ENCODE results near the gene BRD8. TPM values are rescaled to one million over a fixed set of nuclear protein-coding genes. Genes with fewer than 3 reads are reported as not detected.

BRD8 gene
- total RNA-seq, 1 experiment from 2014 or later, result 80.8 TPM

DNA sequence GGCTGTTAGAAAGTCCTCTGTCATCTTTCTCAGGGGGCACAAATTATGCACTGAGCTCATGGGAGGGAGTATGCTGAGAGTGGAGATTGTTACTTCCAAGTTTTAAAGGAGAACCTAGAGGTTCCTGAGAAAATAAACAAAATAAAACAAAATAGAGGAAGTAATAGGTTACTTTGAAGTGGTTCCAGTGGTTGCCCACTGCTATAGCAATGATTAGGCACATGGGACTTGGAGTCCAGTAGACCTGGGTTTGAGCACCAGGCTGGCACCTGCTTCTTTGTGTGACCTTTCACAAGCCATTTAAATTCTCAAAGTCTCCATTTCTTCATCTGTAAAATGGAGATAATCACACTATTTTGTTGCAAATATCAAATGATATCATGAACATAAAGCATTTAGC lies 48.5 kb upstream of the BRD8 start:
- BruUV-seq (replicated peaks), result no TSS peak
- no peak for ATAC-seq

More for the DNA sequence above, 48.5 kb upstream of the BRD8 start:
- ChIA-PET POLR2A (no interaction called here), CTCF (no interaction called here), RAD21 (ENCODE audit: low non-redundant PET in 1 of 2, low total read pairs in 2 of 2, uncharacterized antibody in 2 of 2, unreplicated experiment in 2 of 2) (no interaction called here)
- no peaks in the 10 kb centered on the region for H3K79me2 ChIP-seq (ENCODE audit: insufficient read depth, low read length)
- H3K27ac ChIP-seq (ENCODE audit: low read depth, low read length), result no peak overlapping the region
- DNase-seq (ENCODE audit: low read depth, low spot score), result no peak
- intact Hi-C loops (cut with micrococcal nuclease), result no loop called here
- no peak overlapping the region for H3K4me2 ChIP-seq (ENCODE audit: low read length)
- H4K20me1 ChIP-seq (ENCODE audit: insufficient read depth), result no peaks in the 10 kb centered on the region
- H3K27me3 ChIP-seq (ENCODE audit: insufficient read depth, low read length), result no peaks in the 10 kb centered on the region
- H2AFZ ChIP-seq (ENCODE audit: low read depth, low read length, poor library complexity, severe bottlenecking), result no peak overlapping the region
- no peak overlapping the region for H3K9ac ChIP-seq (ENCODE audit: low read length)
- peaks cover 0 to 4% of the 10 kb centered on the region in 2 experiments; a peak in 2 of 4 replicates for H3K4me1 ChIP-seq (ENCODE audit: control insufficient read depth in 1 of 2, insufficient read depth in 2 of 2, low read length in 2 of 2)
- peaks cover 5 to 8% of the 10 kb centered on the region in 2 experiments; a peak in 3 of 4 replicates for H3K9me3 ChIP-seq (ENCODE audit: control insufficient read depth in 1 of 2, insufficient read depth in 1 of 2, low read depth in 1 of 2, low read length in 2 of 2)
- H3K9me2 ChIP-seq (ENCODE audit: insufficient read depth), result no peaks in the 10 kb centered on the region
- no peaks in the 10 kb centered on the region for H3K36me3 ChIP-seq (ENCODE audit: control insufficient read depth in 1 of 2, insufficient read depth in 2 of 2, low read length in 2 of 2)
- no peak overlapping the region for H3K4me3 ChIP-seq (replicated peaks in 1 of 2; ENCODE audit: low read depth in 1 of 2, low read length in 2 of 2)
- TF ChIP-seq SP1 (IDR thresholded peaks at IDR 0.05; ENCODE audit: low read depth), result no peak
- no peak for TF ChIP-seq POLR2AphosphoS5 (IDR thresholded peaks at IDR 0.05; ENCODE audit: low read depth, low read length)
- no peak for TF ChIP-seq SRF (IDR thresholded peaks at IDR 0.05; ENCODE audit: low read depth)
- no peak for TF ChIP-seq EGR1 (IDR thresholded peaks at IDR 0.05; ENCODE audit: low read depth)
- TF ChIP-seq CBX3 (IDR thresholded peaks at IDR 0.05; ENCODE audit: low read depth), result no peak
- TF ChIP-seq ZNF274 (IDR thresholded peaks at IDR 0.05; ENCODE audit: low read depth, low read length), result no peak
- TF ChIP-seq CTCF (IDR thresholded peaks at IDR 0.05 in 2 of 3, conservative IDR thresholded peaks at IDR 0.05 in 1 of 3; ENCODE audit: borderline replicate concordance in 1 of 3, insufficient read depth in 1 of 3, low read depth in 2 of 3, low read length in 2 of 3), result no peak
- TF ChIP-seq ZBTB33 (IDR thresholded peaks at IDR 0.05; ENCODE audit: extremely low read depth, insufficient replicate concordance, low read length), result no peak
- TF ChIP-seq EZH2phosphoT487 (IDR thresholded peaks at IDR 0.05; ENCODE audit: borderline replicate concordance), result no peak
- no peak for TF ChIP-seq JUND (IDR thresholded peaks at IDR 0.05)
- no peak for TF ChIP-seq MAX (IDR thresholded peaks at IDR 0.05)
- TF ChIP-seq ZFX (IDR thresholded peaks at IDR 0.05), result no peak
- TF ChIP-seq ELF1 (IDR thresholded peaks at IDR 0.05; ENCODE audit: borderline replicate concordance, low read depth), result no peak
- no peak for TF ChIP-seq CEBPB (IDR thresholded peaks at IDR 0.05; ENCODE audit: low read depth)
